Measurements from ENCODE around the gene CDK5RAP1.

DNA sequence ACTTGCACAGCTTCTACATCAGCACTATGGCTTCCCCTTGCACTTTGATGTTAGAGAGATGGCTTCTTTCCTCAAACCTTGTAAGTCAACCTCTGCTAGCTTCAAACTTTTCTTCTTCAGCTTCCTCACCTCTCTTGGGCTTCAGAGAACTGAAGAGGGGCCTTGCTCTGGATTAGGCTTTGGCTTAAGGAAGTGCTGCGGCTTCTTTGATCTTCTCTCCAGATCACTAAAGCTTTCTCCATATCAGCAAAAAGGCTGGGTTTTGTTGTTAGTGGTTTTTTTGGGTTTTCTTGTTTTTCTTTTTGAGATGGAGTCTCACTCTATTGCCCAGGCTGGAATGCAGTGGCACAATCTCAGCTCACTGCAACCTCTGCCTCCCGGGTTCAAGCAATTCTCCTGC is 24.0 kb downstream of the CDK5RAP1 start:
- TF ChIP-seq BHLHE40 (IDR thresholded peaks at IDR 0.05; ENCODE audit: borderline replicate concordance) (no peak), TARDBP (IDR thresholded peaks at IDR 0.05) (no peak), FOXM1 (IDR thresholded peaks at IDR 0.05; ENCODE audit: borderline replicate concordance) (no peak), SUZ12 (IDR thresholded peaks at IDR 0.05) (no peak), ZNF384 (IDR thresholded peaks at IDR 0.05) (no peak), FOXA1 (IDR thresholded peaks at IDR 0.05) (no peak), NFRKB (IDR thresholded peaks at IDR 0.05) (no peak), SP1 (IDR thresholded peaks at IDR 0.05) (no peak), CTBP1 (IDR thresholded peaks at IDR 0.05; ENCODE audit: borderline replicate concordance) (no peak)
